Bronchial smooth muscle cell (primary cell): Measurements from ENCODE around the gene AKT3. TPM values are rescaled to one million over a fixed set of nuclear protein-coding genes. Genes with fewer than 3 reads are reported as not detected.

Experiments used
- total RNA-seq: library from RNA; depleted of rRNA; stranded (reverse); fragments of >200 nt; gene quantifications from 2 replicates; pipeline ENCODE4 v1.2.1, GENCODE V29; 2014

AKT3 gene
- 23.3 and 24.0 TPM in 2 replicates for total RNA-seq

GRCh38 chr1:243850202-243850451 is at the start of gene AKT3:
AKT3 (minus strand) TSS chr1:243850243; CDS start chr1:243843170, 7,073 bp downstream.

Other genes starting within 250 kb of the AKT3 start
- 3.0 and 4.6 TPM in 2 replicates for gene ZBTB18, start 201.0 kb upstream of the AKT3 start, total RNA-seq